OCI-LY1 (cell line): Measurements from ENCODE around the gene CFAP53.
A peak's percentile ranks its signal among the peaks of the same experiment; 100 is the strongest.

Experiments used
- H2AFZ ChIP-seq: fragments of 200-600 bp; sonication (generic), shearing (Covaris generic); 2 replicates; pipeline ENCODE4 v1.6.0; 2014; ENCODE audit warnings: antibody characterized with exemption, mild to moderate bottlenecking, low read length
- H3F3A ChIP-seq: fragments of 200-600 bp; sonication (generic), shearing (Covaris generic); 2 replicates; pipeline ENCODE4 v1.6.0; 2014; ENCODE audit warnings: mild to moderate bottlenecking, antibody characterized with exemption, low read length, moderate library complexity; ENCODE audit not compliant: insufficient read depth
- H3K27ac ChIP-seq: fragments of 200-600 bp; sonication (generic); 2 replicates; pipeline ENCODE4 v1.5.1; 2014; ENCODE audit warnings: low read length, mixed run types, mild to moderate bottlenecking, low read depth; ENCODE audit not compliant: poor library complexity, severe bottlenecking
- H3K27me3 ChIP-seq: fragments of 200-600 bp; sonication (generic); 2 replicates; pipeline ENCODE4 v1.6.0; 2014; ENCODE audit warnings: antibody characterized with exemption, mild to moderate bottlenecking, low read length, moderate library complexity; ENCODE audit not compliant: insufficient read depth
- H3K36me3 ChIP-seq: fragments of 200-600 bp; sonication (generic); 2 replicates; pipeline ENCODE4 v1.6.1; 2014; ENCODE audit warnings: mild to moderate bottlenecking, antibody characterized with exemption, low read length, moderate library complexity, mixed read lengths; ENCODE audit not compliant: insufficient read depth
- H3K4me1 ChIP-seq: fragments of 200-600 bp; sonication (generic); 2 replicates; pipeline ENCODE4 v1.5.1; 2014; ENCODE audit warnings: mild to moderate bottlenecking, low read length, moderate library complexity; ENCODE audit not compliant: insufficient read depth, severe bottlenecking
- H3K4me2 ChIP-seq: fragments of 200-600 bp; sonication (generic), shearing (Covaris generic); 2 replicates; pipeline ENCODE4 v1.6.1; 2014; ENCODE audit warnings: low read length
- H3K4me3 ChIP-seq: fragments of 200-600 bp; sonication (generic); 2 replicates; pipeline ENCODE4 v1.5.1; 2014; ENCODE audit warnings: low read length, low read depth, mild to moderate bottlenecking, mixed read lengths; ENCODE audit not compliant: poor library complexity, severe bottlenecking
- H3K79me2 ChIP-seq: fragments of 200-600 bp; shearing (Covaris generic); 2 replicates; pipeline ENCODE4 v1.6.1; 2016; ENCODE audit warnings: mixed run types, low read length, mixed read lengths; ENCODE audit not compliant: insufficient read depth
- H3K9ac ChIP-seq: fragments of 200-600 bp; sonication (generic), shearing (Covaris generic); 2 replicates; pipeline ENCODE4 v1.6.1; 2014; ENCODE audit warnings: mild to moderate bottlenecking, low read length, mixed read lengths
- H3K9me2 ChIP-seq: fragments of 200-600 bp; sonication (generic), shearing (Covaris generic); 2 replicates; pipeline ENCODE4 v1.6.1; 2014; ENCODE audit warnings: low read depth, mild to moderate bottlenecking, low read length, mixed read lengths
- H3K9me3 ChIP-seq: fragments of 200-600 bp; shearing (Covaris generic); 2 replicates; pipeline ENCODE4 v1.6.1; 2014; ENCODE audit warnings: low read length, mixed read lengths
- H4K20me1 ChIP-seq: fragments of 200-600 bp; sonication (generic), shearing (Covaris generic); 2 replicates; pipeline ENCODE4 v1.6.0; 2016; ENCODE audit warnings: mild to moderate bottlenecking, low read length; ENCODE audit not compliant: insufficient read depth
- EZH2 ChIP-seq: fragments of 200-600 bp; sonication (generic), shearing (Covaris generic); IDR thresholded peaks from 2 replicates; pipeline ENCODE4 v1.8.0; 2017; ENCODE audit warnings: borderline replicate concordance, mixed run types, mild to moderate bottlenecking, antibody characterized with exemption, low read length, moderate library complexity, mixed read lengths
- TF ChIP-seq, protein P1 (sequence below): fragments of 200-600 bp; sonication (generic), shearing (Covaris generic); IDR thresholded peaks from 2 replicates; pipeline ENCODE4 v1.5.1; 2017; ENCODE audit warnings: mild to moderate bottlenecking, antibody characterized with exemption, low read length, moderate library complexity, mixed read lengths

CFAP53 gene

GRCh38 chr18:50306944-50307343 is 40.6 kb upstream of the CFAP53 start:
- Histone ChIP-seq H3K4me2 (peak overlapping the region; percentile 87), H3K4me3 (peak overlapping the region; percentile 59), H4K20me1 (no peaks in the 10 kb centered on the region), H3F3A (peaks cover under 1% of the 10 kb centered on the region), H3K9me3 (peaks cover 5% of the 10 kb centered on the region), H3K79me2 (no peaks in the 10 kb centered on the region), H3K9ac (no peak overlapping the region; the same call in 1 of the 2 replicates), H3K4me1 (peaks cover 30% of the 10 kb centered on the region), H3K27me3 (no peaks in the 10 kb centered on the region), H2AFZ (no peak overlapping the region), H3K36me3 (no peaks in the 10 kb centered on the region; the same call in 1 of the 2 replicates), H3K9me2 (no peaks in the 10 kb centered on the region), H3K27ac (no peak overlapping the region)
- no peak for TF ChIP-seq EZH2
- TF ChIP-seq, protein P1, sequence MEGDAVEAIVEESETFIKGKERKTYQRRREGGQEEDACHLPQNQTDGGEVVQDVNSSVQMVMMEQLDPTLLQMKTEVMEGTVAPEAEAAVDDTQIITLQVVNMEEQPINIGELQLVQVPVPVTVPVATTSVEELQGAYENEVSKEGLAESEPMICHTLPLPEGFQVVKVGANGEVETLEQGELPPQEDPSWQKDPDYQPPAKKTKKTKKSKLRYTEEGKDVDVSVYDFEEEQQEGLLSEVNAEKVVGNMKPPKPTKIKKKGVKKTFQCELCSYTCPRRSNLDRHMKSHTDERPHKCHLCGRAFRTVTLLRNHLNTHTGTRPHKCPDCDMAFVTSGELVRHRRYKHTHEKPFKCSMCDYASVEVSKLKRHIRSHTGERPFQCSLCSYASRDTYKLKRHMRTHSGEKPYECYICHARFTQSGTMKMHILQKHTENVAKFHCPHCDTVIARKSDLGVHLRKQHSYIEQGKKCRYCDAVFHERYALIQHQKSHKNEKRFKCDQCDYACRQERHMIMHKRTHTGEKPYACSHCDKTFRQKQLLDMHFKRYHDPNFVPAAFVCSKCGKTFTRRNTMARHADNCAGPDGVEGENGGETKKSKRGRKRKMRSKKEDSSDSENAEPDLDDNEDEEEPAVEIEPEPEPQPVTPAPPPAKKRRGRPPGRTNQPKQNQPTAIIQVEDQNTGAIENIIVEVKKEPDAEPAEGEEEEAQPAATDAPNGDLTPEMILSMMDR, result no peak

DNA sequence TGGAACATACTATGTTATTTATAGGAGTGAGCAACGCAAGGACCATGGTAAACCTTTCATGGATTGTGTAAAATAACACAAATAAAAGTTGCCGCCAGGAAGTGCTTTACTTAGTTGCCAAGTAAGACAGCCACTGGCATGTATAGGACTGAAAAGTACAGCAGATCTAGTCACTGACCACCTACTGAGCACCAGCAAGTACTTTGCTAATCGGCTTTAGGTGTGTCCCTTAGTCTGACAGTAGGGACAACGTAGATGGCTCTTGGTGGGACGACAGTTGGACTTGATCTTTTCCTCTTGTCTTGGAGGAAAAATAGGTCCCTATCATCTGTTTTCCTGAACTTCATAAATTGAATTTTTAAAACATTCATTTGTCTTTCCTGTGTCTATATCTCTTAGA is 34.8 kb upstream of the CFAP53 start:
- H3K4me1 ChIP-seq, result peaks cover 11% of the 10 kb centered on the region
- no peak for TF ChIP-seq EZH2
- TF ChIP-seq, protein P1, result no peak
- no peak overlapping the region for H2AFZ ChIP-seq
- no peaks in the 10 kb centered on the region; the same call in 1 of the 2 replicates for H3K36me3 ChIP-seq
- no peaks in the 10 kb centered on the region for H3K79me2 ChIP-seq
- no peak overlapping the region for H3K4me2 ChIP-seq
- no peak overlapping the region for H3K27ac ChIP-seq
- H3K4me3 ChIP-seq, result no peak overlapping the region
- H3F3A ChIP-seq, result no peaks in the 10 kb centered on the region
- H4K20me1 ChIP-seq, result no peaks in the 10 kb centered on the region
- peaks cover 5% of the 10 kb centered on the region for H3K9me3 ChIP-seq
- no peaks in the 10 kb centered on the region for H3K9me2 ChIP-seq
- no peaks in the 10 kb centered on the region for H3K27me3 ChIP-seq
- H3K9ac ChIP-seq, result no peak overlapping the region

- Histone ChIP-seq H3K27ac (no peak overlapping the region), H3K36me3 (no peaks in the 10 kb centered on the region; the same call in 1 of the 2 replicates), H3K9me2 (no peaks in the 10 kb centered on the region), H3K4me1 (peaks cover 11% of the 10 kb centered on the region), H3F3A (no peaks in the 10 kb centered on the region), H4K20me1 (no peaks in the 10 kb centered on the region), H2AFZ (no peak overlapping the region), H3K27me3 (no peaks in the 10 kb centered on the region), H3K79me2 (no peaks in the 10 kb centered on the region), H3K9me3 (no peaks in the 10 kb centered on the region), H3K9ac (no peak overlapping the region), H3K4me2 (no peak overlapping the region), H3K4me3 (no peak overlapping the region)
- no peak for TF ChIP-seq EZH2
- TF ChIP-seq, protein P1, result no peak
Observed at GRCh38 chr18:50299626-50300388, 33.5 kb upstream of the CFAP53 start.
